NCI-H524 (cell line): ENCODE results near the gene NYNRIN.
A peak's percentile ranks its signal among the peaks of the same experiment; 100 is the strongest.
"Not testable (repeated sequence)": the region's sequence is repeated elsewhere in the genome, so short reads cannot be mapped to it uniquely, and the experiment has no call there.

Experiments used
- DNase-seq, 2 experiments: peaks; one replicate each; lab custom pipeline; 2025; lab: John Stamatoyannopoulos, UW

The NYNRIN gene

GRCh38 chr14:24398653-24399446, at the start of gene NYNRIN:
NYNRIN (plus strand) TSS chr14:24399003; CDS start chr14:24399247, 244 bp downstream.
- peak; percentile 56 to 62 for DNase-seq

- no peak for DNase-seq
Observed at GRCh38 chr14:24349742-24350141, 49.1 kb upstream of the NYNRIN start.

DNA sequence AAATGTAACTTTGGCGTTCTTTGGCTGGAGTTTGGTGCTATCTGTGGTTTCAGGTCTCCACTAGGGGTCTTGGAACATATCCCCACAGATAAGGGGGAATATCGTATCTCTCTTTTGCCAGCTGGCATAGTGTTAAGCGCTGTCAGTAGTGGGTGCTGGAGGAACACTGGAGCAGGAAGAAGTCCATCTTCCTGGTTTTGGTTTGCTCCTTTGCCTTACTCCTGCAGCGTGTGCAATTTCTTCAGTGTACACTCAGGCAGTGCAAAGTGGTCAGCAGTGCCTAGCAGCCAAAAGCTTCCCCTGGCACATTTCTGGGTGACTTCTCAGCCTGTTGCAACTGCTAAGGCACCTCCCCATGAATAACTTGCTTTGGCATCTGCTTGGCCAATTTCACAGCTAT, 47.3 kb upstream of the NYNRIN start:
- DNase-seq = peak; percentile 46 to 84

GRCh38 chr14:24353559-24354481, 45.0 kb upstream of the NYNRIN start:
- DNase-seq = no peak

DNA sequence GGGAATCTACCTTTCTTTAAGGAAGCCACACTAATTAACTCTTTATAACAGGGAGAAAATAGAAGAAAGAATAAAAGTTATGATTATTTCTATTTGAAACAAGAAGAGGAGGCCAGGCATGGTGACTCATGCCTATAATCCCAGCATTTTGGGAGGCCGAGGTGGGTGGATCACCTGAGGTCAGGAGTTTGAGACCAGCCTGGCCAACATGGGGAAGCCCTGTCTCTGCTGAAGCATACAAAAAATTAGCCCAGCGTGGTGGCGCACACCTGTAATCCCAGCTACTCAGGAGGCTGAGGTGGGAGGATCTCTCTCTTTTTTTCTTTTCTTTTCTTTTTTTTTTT, 44.3 kb upstream of the NYNRIN start:
- not testable (repeated sequence) for DNase-seq

GRCh38 chr14:24355009-24355408, 43.8 kb upstream of the NYNRIN start:
- DNase-seq = no peak

DNA sequence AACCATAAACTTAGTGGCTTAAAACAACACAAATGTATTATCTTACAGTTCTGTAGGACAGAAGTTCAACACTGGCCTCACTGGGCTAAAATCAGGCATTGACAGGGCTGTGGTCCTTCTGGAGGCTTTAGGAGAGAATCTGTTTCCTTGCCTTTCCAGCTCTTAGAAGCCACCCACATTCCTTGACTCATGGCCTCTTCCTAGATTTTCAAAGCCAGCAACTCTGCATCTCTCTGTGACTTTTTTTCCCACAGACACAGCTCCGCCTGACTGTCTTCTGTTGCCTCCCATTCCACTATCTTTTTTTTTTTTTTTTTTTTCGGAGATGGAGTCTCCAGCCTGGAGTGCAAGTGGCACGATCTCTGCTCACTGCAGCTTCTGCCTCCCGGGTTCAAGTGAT, 42.6 kb upstream of the NYNRIN start:
- no peak for DNase-seq

- DNase-seq = no peak
Observed at GRCh38 chr14:24360281-24360680, 38.5 kb upstream of the NYNRIN start.

GRCh38 chr14:24361326-24361725, 37.5 kb upstream of the NYNRIN start:
- DNase-seq = no peak

- no peak for DNase-seq
Observed at GRCh38 chr14:24362241-24362960, 36.4 kb upstream of the NYNRIN start.

- DNase-seq = no peak
Observed at GRCh38 chr14:24363401-24363800, 35.4 kb upstream of the NYNRIN start.

DNA sequence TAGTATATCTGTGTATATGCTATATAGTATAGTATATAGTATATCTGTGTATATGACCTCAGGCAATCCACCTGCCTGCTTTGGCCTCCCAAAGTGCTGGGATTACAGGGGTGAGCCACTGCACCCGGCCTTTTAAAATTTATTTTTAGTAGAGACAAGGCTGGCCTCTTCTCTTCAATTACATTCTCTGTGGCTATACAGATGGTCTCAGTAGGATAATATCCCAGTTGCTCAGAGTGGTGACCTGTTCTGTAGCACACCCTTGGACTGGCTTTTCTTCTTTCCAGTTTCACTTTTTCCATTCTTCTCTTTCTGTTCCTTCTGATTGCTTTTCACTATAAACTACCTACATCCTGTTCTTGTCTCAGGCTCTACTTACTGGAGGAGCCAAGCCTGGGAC, 34.0 kb upstream of the NYNRIN start:
- no peak for DNase-seq

DNA sequence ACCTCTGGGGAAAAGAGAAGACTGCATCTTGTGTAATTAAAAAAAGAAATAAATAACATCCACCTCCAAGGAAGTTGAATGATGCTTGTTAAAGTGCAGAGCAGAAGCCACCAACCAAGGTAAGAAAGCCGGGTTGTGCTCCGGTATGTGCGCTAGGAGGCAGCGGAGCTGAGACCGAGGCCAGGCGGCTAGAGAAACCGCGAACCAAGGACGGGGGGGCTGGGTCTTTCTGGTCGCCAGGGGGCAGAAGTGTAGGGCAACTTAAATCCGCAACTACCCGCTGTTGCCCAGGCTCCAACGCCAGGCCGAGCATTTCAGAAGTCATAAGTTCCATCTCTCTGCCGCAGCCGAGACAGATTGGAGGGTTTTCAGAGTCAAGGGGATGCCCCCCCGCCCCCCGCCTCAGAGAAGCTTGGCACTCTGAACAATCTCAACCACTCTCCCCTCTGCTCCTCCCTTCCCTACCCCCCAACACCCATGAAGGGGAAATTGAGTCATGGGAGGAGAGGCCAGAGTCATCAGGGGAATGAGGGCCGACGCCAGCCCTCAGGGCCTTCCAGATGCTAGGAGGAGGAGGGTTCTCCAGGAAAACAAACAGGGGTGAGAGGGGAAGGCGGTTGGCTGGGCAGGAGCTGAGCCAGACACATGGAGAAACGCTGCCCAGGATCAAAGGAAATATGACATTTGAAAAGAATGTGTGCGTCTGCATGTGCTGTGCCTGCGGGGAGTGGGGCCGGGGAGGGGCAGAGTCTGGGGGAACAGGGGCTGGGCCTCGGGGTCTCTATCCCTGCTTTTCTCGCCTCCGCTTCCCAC, 33.0 kb upstream of the NYNRIN start:
- peak; percentile 96 to 98 for DNase-seq

GRCh38 chr14:24366413-24366720, 32.4 kb upstream of the NYNRIN start:
- peak in 1 of 2 experiments; percentile 75 for DNase-seq

DNA sequence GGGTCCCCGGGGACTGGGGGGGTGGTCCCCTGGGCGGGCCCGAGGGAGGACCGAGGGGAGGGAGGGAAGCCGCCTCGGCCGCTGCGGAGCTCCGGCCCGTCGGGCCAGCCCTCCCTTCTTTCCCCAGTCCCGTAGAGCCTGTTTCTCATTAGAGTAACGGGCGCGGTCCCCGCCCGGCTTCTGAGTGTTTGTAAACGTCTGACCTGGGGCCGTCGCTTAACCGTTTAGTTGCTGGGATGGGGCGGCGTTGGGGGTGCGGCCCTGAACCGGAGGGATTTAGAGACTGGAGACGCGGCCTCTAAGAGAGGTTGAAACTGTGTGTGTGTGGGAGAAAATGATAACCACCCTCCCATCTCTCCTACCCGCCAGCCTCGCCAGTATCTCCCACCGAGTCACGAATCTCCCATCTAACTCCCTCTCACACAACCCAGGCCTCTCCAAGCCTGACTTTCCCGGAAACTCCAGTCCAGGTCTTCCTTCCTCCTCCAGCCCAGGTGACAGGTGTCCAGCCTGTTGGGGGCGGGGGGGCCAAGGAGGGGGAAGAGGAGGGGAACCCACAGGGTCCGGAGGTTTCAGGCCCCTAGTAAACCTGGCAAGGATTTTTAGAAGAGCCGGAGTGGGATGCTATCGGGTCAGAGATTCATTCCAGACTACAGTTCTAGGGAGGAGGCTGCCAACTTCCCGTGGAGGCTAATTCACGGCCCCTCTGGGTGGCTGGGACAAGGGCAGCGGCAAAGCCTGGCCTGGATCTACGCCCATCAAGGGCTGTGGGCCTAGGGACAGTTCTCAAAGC, 31.9 kb upstream of the NYNRIN start:
- peak; percentile 100 for DNase-seq

DNA sequence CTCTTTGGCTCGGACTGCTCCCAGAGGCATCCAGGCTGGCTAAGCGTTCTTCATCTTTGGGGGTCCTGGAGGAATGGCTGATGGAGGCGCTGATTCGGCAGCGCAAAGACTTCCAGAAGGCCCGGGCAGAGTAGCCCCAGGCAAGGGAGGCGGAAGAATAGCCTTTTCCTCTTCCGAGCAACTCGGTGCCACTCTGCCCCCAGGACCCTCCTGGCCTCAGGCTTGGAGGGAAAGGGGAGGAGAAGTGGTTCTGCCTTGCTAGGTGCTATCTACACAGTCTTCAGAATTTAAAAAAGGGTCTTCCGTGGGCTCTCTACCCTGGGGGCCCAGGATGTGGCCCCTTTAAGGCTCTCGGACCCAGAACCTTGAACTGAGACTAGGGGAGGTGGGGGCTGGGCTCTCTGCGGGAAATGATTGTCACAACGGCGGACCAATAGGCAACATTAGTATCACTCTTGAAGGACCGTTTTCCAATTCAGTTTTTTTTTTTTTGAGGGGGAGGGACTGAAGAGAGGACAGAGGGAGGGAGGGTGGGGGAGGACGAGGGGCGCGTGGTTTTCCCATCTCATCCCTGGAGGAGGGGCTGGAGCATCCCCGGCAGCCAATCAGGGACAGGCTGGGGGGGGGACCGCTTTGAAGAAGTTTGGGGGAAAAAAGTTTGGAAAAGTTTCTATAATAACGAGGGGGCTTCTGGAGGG, 31.1 kb upstream of the NYNRIN start, which contains the start of gene NFATC4:
TSS of gene NFATC4 (plus strand) at position 671 of the 698 bp plus-strand sequence. CDS start 157 bp downstream, outside the sequence.
- peak; percentile 97 to 99 for DNase-seq

GRCh38 chr14:24368212-24368561, 30.6 kb upstream of the NYNRIN start:
- peak in 1 of 2 experiments; percentile 90 for DNase-seq

DNA sequence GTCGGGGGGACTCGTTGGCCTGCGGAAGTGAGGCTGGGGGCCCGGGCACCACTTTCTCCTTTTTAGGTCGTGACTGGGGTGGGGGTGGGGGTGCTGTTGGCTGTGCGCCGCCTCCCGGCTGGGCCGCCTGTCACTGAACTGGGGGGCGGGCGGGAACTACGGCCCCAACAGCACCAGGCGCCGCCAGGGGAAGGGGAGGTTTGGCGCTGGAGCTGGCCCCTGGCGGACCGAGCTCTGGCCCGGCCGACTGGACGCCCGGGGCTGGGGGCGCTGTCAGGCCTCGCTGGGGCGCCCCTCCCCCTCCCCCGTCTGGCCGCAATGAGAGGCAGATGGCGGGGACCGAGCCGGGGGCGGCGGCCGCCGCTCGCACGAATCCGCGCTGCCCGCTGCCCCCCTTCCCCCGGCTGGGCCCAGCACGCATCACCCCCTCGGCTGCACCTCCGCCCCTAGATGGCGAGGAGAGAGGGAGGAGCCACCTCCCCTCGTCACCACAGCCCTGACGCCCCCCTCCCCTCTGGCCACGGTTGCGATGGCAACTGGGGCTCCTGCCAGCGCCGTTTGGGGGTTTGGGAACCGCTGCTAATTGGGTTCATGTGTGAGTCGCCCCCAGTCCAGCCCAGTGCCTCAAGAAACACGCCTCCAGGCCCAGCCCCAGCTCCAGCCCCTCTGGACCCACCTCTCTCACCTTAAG, 30.1 kb upstream of the NYNRIN start:
- peak; percentile 97 to 98 for DNase-seq

DNA sequence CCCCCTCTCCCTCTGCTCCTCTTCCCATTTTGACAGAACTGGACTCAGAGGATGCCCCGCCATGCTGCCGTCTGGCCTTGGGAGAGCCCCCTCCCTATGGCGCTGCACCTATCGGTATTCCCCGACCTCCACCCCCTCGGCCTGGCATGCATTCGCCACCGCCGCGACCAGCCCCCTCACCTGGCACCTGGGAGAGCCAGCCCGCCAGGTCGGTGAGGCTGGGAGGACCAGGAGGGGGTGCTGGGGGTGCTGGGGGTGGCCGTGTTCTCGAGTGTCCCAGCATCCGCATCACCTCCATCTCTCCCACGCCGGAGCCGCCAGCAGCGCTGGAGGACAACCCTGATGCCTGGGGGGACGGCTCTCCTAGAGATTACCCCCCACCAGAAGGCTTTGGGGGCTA, 29.3 kb upstream of the NYNRIN start:
- no peak for DNase-seq
